Activated CD8-positive, alpha-beta memory T cell treated with anti-CD3 and anti-CD28 coated beads for 1 hour (primary cell): ENCODE measurements around the gene ZNF490.
"Not testable (repeated sequence)": the region's sequence is repeated elsewhere in the genome, so short reads cannot be mapped to it uniquely, and the experiment has no call there.

Experiments used
- DNase-seq, 2 donors: peaks; one replicate each; pipeline ENCODE4 v3.0.0-alpha.2; 2020; ENCODE audit warnings: low read depth in 1 of 2; ENCODE audit errors: extremely low read depth in 1 of 2

Gene ZNF490

GRCh38 chr19:12610540-12611360, at the start of gene ZNF490, which contains the start of gene ZNF791:
Gene ZNF490, minus strand, starts transcription at chr19:12610813. Its CDS starts 133 bp downstream, at chr19:12610680.
Gene ZNF791, plus strand, starts transcription at chr19:12610920. Its CDS starts 160 bp downstream, at chr19:12611080.
- peak; percentile 91 to 96 for DNase-seq

GRCh38 chr19:12657966-12658365, 47.4 kb upstream of the ZNF490 start:
- DNase-seq, result no peak

GRCh38 chr19:12656899-12657571, 46.4 kb upstream of the ZNF490 start:
- DNase-seq, result no peak

- DNase-seq, result no peak
These were observed 44.9 kb upstream of the ZNF490 start for GRCh38 chr19:12655546-12655945.

GRCh38 chr19:12652219-12652618, 41.6 kb upstream of the ZNF490 start:
- DNase-seq, result no peak

- no peak for DNase-seq
These were observed 39.3 kb upstream of the ZNF490 start for GRCh38 chr19:12649941-12650340.

DNA sequence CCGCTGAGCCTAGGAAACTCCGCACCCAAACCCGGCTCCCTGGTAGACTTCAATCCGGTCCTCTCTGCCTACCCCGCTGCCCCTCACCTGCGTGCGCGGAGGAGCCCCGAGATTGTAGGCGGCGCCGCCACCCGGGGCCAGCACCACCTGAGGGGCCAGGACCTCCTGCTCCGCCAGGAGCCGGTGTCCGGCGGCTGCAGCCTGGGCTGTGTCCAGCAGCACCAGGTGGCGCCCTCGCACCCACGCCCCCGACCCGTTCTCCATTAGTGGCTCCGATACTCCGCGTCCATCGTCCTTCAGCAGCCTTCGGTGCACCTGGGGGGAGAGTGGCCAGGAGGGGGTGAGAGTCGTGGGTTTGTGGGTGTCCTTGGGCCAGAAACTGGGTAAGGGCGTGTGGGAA, 37.5 kb upstream of the ZNF490 start:
- DNase-seq, result no peak

DNA sequence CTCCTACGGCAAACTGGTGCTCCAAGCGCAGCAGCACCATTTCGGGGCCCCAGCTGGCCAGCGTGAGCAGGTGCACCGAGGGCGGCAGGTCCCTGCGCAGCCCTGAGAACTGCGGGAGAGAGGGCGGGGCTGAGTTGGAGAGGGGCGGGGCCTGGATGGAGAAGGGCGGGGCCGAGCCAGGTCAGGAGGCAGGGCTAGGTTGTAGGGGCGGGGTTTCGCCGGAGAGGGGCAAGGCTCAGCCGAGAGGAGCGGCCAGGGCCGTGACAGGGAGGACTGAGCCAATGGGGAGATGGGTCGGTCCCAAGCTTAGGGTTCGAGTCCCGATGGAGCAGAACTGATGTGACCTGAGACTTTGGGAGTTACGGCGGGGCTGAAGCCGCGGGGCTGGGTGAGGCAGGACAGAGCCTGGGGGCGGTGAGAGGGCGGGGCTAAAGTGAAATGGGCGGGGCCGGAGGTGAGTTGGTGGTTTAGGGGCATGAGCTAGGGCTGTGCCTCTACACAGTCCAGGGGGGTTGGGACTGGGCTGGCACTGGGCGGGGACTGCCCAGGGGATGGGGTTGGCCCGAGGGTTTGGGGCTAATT, 37.0 kb upstream of the ZNF490 start:
- no peak for DNase-seq

DNA sequence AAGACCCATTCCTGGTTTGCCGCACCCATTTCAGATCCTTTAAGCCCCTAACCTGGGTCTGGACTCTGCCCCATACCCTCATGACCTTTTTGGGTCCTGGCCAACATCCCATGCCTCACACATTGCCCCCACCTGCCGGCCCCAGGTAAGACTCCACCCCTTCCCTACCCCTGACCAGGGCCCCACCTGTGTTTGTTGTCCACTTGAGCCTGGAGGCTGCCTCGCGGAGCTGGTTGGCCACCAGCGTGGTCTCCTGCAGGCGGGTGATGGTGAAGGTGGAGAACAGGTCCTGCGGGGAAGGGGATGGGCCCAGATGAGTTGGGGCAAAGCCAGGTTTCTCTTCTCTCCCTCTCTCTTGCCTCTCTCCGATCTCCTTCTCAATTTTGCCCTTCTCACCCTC, 36.4 kb upstream of the ZNF490 start:
- no peak for DNase-seq

- DNase-seq, result no peak
These were observed 35.9 kb upstream of the ZNF490 start for GRCh38 chr19:12646551-12646950.

DNA sequence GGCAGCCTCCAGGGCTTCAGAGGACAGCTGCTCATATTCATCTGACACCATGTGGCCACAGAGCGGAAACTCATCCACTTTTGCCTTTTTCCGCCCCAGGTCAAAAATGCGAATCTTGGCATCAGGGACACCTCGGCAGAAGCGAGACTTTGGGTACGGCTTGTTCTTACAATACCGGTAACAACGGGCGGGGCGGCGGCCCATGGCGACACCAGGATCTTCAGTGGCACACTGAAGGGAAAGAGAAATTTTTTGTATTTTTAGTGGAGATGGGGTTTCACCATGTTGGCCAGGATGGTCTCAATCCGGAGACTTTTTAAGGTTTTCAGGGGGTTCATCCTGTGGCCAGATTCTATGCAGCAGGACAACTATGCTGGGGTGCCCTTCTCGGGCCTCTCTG, 33.1 kb upstream of the ZNF490 start:
- not testable (repeated sequence) for DNase-seq

DNA sequence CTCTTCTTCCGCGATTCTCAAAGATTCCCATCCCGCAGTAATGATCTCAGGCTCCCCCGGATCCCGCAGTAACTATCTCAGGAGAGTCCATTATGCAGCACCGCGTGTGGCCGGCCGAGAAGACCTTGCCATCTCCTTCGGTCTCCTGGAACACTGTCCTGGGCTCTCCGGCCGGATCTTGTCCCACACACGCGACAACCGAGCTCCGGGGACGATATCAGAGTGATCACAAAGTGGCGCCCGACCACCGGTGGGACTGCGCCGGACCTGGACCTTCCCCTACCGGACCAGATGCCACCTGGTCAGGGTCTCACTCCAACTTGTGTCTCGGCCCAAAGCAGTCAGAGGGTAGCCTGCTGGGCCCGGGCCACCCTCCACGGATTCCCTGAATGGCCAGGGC, 31.9 kb upstream of the ZNF490 start:
- DNase-seq, result no peak

- no peak for DNase-seq
These were observed 30.8 kb upstream of the ZNF490 start for GRCh38 chr19:12641456-12641855.

GRCh38 chr19:12639901-12640613, 29.4 kb upstream of the ZNF490 start:
- DNase-seq, result peak; percentile 72 to 75

- no peak for DNase-seq
These were observed 28.1 kb upstream of the ZNF490 start for GRCh38 chr19:12638611-12639182.

GRCh38 chr19:12636631-12637030, 26.0 kb upstream of the ZNF490 start:
- no peak for DNase-seq

DNA sequence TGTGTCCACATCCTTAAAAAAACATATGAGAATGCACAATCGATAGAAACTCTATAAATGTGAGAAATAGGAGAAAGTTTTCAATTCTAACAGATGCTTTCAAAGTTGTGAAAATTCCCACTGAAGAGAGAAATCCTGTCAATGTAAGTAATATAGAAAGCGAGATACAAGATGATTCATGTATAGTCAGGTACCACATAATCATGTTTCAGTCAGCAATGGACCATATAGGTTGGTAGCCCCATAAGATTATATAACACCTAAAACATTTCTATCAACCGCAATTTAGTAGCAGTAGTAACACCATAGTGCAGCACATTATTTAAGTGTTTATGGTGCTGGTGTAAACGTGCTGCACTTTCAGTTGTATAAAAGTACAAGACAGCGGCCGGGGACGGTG, 18.6 kb upstream of the ZNF490 start:
- DNase-seq, result no peak

DNA sequence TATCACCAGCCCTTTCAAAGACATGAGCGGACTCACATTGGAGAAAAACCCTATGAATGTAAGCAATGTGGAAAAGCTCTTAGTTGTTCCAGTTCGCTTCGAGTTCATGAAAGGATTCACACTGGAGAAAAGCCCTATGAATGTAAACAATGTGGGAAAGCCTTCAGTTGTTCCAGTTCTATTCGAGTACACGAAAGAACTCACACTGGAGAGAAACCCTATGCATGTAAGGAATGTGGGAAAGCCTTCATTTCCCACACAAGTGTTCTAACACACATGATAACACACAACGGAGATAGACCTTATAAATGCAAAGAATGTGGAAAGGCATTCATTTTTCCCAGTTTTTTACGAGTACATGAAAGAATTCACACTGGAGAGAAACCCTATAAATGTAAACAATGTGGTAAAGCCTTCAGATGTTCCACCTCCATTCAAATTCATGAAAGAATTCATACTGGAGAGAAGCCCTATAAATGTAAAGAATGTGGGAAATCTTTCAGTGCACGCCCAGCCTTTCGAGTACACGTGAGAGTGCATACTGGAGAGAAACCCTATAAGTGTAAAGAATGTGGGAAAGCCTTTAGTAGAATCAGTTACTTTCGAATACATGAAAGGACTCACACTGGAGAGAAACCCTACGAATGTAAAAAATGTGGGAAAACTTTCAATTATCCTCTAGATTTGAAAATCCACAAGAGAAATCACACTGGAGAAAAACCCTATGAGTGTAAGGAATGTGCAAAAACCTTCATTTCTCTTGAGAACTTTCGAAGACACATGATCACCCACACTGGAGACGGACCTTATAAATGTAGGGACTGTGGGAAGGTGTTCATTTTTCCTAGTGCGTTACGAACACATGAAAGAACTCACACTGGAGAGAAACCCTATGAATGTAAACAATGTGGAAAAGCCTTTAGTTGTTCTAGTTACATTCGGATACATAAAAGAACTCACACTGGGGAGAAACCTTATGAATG, 17.7 kb upstream of the ZNF490 start:
- no peak for DNase-seq

- DNase-seq, result no peak
These were observed 16.3 kb upstream of the ZNF490 start for GRCh38 chr19:12626958-12627357.
